Measurements from ENCODE around the gene NDOR1. TPM values are rescaled to one million over a fixed set of nuclear protein-coding genes. Genes with fewer than 3 reads are reported as not detected.

The NDOR1 gene
- total RNA-seq, 1 experiment from 2014 or later = 23.8 TPM

DNA sequence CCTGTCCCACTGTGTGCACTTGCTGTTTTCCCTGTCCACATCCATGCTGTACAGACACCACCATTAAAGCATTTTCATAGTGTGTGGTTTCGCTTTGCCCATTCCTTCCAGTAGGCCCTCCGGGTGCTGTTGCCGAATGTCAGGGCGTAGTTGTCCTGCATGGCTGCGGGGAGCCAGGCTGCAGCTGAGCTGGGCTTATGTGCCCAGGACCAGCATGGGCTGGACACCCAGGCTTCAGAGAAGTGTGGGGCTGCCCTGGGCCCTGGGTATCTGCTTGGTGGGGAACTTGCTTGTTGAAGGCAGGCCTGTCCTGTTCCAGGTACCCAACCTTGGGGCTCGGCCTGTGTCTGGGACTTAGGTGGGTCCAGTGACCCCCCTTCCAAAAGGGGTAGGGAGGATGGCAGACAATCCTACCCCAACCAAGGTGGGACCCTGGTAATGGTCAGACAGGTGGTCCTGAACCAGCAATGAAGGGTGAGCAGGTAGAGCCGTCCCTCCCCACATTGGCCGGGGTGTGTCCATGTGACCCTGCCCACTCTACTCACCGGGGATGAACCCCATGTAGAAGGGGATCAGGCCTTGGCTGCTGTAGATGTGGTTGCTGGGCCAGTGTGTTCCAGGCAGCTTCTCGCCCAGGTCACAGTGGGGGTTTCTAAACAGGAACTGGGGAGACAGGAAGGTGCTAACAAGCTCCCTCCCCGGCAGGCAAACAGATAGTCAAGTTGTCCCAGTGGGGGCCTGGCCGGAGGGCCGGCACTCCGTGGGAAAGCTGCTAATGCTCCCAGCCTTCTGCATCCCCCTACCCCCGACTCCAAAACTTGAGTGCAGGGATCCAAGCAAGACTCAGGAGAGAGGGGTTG lies 38.4 kb downstream of the NDOR1 start:
- no peak for DNase-seq (ENCODE audit: low spot score)

DNA sequence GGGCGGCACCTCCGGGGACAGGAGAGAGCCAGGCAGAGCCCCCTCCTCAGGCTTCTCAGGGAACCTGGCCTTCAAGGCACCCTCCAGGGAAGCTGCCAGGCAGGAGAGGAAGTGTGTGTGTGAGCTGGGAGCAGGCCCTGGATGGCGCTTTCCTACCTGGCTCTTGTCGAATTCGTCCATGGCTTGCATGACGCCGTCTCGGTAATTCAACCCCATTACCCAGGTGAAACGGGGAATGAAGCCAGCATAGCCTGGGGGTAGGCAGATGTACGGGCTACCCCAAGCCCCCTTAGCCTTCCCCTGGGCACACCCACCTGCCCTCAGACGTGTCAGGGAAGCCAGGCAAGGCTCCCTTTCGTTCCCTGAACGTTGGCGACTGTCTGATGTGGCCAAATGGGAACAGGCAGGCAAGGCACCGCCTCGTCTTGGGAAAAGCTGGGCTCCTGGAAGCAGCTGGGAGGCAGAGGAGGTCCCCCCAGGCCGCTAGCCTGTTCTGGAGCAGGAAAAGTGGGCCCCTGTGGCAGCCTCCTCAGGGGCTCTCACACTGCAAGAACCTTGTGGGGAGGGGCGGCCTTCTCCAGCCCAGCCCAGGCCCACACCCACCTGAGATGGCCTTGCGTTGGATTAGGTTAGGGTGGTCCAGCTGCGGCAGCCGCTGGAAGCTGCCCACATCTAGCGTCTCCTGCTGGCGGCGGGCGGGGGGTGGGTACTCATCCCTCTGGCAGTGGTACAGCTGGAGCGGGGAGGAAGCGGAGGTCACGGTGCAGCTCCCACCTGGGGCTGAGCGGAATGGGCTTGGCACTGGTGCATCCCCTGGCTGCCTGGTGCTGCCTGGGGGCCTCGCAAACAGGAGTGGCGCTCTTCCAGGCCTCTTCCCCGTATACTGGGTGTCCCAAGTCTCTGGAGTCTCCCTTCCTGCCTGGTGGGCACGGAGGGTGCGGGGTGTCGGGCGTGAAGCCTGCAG lies 39.3 kb downstream of the NDOR1 start:
- no peak for DNase-seq (ENCODE audit: low spot score)

DNA sequence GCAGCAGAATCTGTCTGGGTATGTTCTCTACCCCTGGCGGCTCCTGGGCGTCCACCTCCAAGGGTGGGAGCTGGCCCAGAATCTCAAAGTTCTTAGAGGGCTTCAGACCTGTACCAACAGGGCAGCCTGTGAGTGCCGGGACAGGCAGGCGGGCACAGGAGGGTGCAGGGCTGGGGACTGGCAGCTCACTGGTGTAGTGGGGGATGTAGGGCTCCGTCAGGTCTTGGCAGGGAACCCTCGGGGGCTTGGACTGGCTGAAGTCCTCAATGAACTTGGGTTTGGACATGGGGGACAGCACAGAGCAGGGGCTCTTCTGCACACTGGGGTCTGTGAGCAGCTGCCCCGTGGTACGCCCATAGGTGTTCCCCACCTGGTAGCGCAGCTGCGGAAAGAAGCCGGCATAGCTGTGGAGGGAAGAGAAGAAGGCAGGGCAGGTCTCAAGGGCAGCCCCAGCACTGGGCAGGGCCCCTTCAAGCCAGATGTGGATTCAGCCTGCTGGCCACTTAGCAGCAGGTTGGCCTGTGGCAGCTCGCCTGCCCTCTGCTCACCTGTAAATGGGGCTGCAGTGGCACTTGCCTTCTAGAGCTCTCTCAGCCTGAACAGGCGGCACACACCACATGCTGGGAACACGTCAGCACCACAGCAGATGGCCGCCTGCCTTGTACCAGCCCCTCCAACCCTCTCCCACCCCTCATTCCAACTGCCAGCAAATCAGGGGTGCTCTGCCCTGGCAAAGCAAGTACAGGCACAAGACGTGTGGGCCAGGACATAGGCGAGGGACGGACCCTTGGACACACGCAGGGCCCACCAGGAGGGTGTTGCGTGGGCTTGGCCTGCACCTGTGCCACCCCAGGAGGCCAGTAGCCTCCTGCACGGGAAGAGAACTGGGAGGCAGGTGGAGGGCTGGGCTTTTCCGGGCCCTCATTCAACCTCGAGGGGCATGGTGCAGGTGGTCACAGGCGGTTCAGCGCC lies 40.2 kb downstream of the NDOR1 start:
- no peak for DNase-seq (ENCODE audit: low spot score)

DNA sequence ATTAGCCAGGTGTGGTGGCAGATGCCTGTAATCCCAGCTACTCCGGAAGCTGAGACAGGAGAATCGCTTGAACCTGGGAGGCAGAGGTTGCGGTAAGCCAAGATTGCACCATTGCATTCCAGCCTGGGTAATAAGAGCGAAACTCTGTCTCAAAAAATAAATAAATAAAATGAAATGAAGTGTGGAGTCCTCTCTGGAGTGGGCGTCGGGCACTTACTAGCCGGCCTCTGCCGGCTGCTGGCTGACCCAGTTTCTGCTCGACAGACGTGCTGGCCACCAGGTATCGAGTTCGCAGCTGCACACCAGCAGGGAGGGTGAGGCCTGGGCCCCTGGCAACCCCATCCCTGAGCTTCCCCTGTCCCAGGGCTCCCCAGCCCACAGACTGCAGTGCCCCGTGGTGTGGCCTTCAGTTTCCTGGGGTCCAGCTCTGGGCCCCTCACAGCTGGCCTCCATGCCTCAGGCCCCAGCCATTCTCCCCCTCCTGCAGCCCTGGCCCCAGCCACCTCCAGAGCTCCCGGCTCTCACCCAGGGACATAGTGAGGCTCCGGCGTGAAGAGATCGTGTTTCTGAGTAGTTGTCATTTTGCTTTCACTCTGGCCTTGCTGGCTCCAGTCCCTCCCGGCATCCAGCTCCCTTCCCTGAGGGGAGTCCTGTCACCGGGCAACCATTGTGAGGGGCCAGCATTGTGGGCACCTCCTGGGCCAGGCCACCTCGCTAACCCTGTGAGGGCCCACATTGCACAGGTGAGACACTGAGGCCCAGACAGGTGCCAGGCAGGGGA lies 41.8 kb downstream of the NDOR1 start:
- no peak for DNase-seq (ENCODE audit: low spot score)

GRCh38 chr9:137247916-137248175 lies 42.3 kb downstream of the NDOR1 start:
- no peak for DNase-seq (ENCODE audit: low spot score)

DNA sequence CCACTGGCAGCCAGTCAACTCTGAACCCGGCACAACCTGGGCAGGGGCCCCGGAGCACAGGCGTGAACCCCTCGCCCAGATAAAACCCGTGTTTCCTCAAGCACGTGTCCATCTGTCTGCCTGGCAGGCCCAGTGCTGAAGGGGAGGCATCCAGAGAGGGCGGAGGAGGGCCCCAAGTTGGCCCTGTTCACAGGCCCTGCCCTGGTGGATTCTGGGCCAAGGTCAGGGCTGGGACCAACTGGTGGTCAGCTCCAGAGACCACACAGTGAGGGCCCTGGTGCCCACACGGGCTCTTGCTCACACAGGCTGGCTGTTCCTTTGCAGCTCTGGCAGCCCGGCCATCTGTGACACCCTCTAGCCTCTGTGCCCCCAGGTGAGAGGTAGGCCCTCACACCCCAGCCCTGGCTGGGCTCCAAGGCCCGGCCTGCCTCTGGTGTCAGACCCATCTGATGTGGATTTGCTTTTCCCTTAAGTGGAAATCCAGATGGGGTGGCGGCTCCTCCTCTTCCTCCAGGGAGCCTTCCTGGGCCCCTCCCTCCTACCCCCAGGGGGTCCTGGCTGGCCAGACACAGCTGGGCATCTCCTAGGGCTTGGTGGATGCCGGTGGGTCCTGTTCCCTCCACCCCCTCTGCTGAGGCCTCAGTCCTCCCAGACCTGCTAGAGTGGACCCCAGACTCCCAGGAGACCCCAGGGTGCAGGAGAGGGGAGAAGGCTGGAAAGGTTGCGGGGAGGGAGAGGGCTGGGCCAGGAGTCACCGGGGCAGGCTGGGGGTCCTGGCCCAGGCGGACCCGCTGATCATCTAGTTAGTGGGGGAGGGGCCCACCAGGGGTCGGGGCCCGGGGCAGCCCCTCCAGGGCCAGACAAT lies 45.1 kb downstream of the NDOR1 start:
- DNase-seq (ENCODE audit: low spot score) = no peak

DNA sequence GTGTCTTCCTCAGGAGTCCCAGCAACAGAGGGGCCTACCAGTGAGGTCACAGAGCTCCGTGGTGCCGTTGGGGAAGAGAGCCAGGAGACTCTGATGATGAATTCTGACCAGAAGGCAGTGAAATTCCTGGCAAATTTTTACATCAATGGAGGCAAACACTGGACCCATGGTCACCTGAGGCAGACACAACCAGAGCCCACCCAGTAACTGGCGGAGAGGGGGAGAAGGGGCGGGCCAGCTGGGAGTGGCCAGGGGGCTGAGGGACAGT lies 45.6 kb downstream of the NDOR1 start, which contains the start of gene STPG3:
Gene STPG3 (plus strand): TSS at position 93 of the 268 bp plus-strand sequence. CDS start 1 bp downstream, at position 94.
- DNase-seq (ENCODE audit: low spot score) = no peak

DNA sequence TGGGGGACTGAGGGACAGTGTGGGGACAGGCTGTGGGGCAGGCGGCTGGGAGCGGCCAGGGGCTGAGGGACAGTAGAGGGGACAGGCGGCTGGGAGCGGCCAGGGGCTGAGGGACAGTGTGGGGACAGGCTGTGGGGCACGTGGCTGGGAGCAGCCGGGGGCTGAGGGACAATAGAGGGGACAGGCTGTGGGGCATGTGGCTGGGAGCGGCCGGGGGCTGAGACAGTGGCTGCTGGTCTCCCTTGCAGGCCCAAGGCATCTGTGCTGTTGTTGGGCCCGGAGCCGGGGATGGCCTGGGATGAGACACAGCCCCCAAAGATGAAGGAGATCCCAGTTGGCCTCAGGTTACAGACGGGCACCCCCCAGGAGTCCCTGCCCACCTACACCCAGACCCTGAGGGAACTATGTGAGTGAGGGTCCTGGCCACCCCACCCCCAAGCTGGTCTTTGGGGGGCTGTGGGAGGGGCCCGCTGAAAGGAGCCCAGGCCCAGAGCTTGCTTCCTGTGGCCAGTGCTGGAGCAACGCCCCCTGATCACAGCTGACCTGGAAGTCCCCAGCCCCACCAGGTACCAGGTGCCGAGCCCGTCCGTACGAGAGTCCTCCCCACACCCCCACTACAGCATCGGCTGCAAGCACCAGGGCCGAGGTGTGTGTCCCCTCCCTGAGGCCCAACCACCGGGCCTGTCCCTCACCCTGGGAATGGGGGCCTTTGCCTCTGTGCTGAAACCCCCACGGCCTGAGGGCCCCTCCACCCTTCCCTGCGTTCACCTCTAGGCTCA lies 46.2 kb downstream of the NDOR1 start:
- DNase-seq (ENCODE audit: low spot score) = no peak

- no peak for DNase-seq (ENCODE audit: low spot score)
These were observed 47.3 kb downstream of the NDOR1 start for GRCh38 chr9:137252555-137253506.

DNA sequence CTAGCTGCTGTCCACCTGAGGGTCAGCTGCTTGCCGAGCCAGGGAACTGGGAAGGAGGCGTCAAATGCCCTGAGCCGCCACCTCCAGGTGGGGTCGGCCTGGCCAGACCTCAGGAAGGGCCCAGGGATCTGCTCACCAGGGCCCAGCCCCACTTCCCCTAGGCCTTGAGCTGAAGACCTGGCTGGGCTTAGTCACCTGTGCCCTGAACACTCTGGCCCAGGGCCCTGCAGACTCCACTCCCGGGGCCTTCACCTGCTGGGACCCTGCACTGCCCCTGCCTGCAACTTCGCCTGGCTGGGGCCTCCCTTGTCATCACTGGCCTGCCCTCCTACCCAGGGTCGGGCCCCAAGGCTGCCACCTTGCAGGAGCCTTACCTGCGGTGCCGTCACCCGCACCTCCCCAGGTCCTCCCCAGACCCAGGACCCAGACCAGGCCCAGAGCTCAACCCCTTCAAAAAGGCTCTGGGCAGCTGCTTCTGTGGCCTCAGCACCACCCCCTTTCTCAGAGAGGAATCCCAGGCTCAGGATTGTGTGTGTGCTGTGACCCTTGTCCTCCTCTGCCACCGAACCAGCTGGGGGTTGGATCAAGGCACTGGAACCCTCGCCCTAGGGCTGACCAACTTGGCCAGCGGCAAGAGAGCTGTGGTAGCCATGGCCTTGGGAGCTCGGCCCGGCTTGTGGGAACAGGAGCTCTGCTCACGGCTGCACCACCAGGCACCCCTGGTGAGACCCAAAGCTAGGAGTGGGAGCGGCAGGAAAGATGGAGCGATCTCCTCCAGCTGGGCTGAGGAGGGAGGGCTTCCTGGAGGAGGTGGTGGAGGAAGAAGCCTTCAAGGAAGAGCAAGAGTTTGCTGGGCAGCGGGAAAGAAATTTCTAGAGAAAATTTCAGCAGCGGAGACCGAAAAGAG lies 48.5 kb downstream of the NDOR1 start:
- peak; percentile 35 for DNase-seq (ENCODE audit: low spot score)

- DNase-seq (ENCODE audit: low spot score) = peak; percentile 84
These were observed 49.3 kb downstream of the NDOR1 start, which contains the start of gene NELFB for GRCh38 chr9:137254624-137255447. Gene NELFB (plus strand): TSS chr9:137255327.

- DNase-seq (ENCODE audit: low spot score) = peak; percentile 41
These were observed 50.1 kb downstream of the NDOR1 start for GRCh38 chr9:137255448-137256114.

DNA sequence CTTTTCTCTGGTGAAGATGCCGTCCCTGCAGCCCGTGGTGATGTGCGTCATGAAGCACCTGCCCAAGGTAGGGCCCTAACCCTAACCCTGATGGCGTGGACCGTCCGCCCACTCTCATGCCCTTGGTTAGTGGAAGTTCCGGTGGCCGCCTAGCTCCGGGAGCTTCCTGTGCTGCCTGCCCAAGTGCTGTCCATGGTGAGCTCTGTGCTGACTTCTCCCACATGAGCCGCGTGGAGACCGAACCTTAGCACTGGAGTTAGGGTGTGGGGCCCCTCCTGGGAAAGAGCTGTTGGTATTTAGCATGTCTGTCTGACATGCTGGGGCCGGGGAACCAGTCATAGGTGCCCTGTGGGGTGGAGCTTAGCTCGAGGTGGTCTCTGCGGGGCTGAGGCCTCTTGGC lies 50.9 kb downstream of the NDOR1 start:
- no peak for DNase-seq (ENCODE audit: low spot score)

DNA sequence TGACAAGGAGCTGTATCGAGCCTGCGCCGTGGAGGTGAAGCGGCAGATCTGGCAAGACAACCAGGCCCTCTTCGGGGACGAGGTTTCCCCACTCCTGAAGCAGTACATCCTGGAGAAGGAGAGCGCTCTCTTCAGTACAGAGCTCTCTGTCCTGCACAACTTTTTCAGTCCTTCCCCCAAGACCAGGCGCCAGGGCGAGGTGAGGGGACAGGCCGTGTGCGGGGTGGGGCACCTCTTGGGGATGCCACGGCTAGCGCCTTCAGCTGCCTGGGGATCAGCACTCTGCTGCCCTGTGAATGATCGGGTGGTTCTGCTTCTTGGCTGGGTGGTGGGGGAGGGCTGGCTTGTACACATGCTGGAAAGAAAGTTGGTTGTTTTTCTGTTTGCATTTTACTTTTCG lies 51.4 kb downstream of the NDOR1 start:
- no peak for DNase-seq (ENCODE audit: low spot score)

GRCh38 chr9:137262173-137262908 lies 56.8 kb downstream of the NDOR1 start:
- peak; percentile 60 for DNase-seq (ENCODE audit: low spot score)

Measured in A172 (cell line).